Neuron (in vitro differentiated cells): Measurements from ENCODE around the gene ZNF710.

Experiments
- H2AFZ ChIP-seq: one replicate; pipeline ENCODE4 v1.6.1; 2013; ENCODE audit warnings: low read depth, mild to moderate bottlenecking, inconsistent platforms, low read length, moderate library complexity
- H3K27me3 ChIP-seq: one replicate; pipeline ENCODE4 v1.6.1; 2013; ENCODE audit warnings: low read length; ENCODE audit not compliant: insufficient read depth
- H3K36me3 ChIP-seq: one replicate; pipeline ENCODE4 v1.6.1; 2013; ENCODE audit warnings: low read length; ENCODE audit not compliant: insufficient read depth
- H3K4me1 ChIP-seq: one replicate; pipeline ENCODE4 v1.6.1; 2013; ENCODE audit warnings: low read length; ENCODE audit not compliant: insufficient read depth
- H3K4me3 ChIP-seq: 2 replicates; pipeline ENCODE4 v1.5.1; 2013; ENCODE audit warnings: mild to moderate bottlenecking, low read length, moderate library complexity
- H3K9me3 ChIP-seq: one replicate; pipeline ENCODE4 v1.6.1; 2013; ENCODE audit warnings: low read length

The ZNF710 gene

DNA sequence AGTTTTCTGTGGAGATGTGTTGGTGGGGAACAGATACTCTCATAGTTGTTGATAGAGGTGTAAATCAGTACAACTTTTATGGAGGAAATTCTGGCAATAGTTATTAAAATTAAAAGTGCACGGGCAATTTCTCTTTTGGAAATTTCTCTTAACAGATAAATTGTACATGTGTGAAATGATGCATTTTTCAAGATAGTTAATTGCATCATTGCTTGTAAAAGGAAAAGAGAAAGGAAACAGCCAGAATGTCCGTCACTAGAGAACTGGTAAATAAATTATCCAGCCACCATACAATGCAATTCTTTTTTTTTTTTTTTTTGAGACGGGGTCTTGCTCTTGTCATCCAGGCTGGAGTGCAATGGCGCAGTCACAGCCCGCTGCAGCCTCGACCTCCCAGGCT lies 14.2 kb downstream of the ZNF710 start:
- no peak overlapping the region for H3K4me3 ChIP-seq
- H3K4me1 ChIP-seq: no peaks in the 10 kb centered on the region
- H2AFZ ChIP-seq: no peak overlapping the region
- no peaks in the 10 kb centered on the region for H3K36me3 ChIP-seq
- H3K27me3 ChIP-seq: no peaks in the 10 kb centered on the region
- H3K9me3 ChIP-seq: peaks cover 8% of the 10 kb centered on the region

DNA sequence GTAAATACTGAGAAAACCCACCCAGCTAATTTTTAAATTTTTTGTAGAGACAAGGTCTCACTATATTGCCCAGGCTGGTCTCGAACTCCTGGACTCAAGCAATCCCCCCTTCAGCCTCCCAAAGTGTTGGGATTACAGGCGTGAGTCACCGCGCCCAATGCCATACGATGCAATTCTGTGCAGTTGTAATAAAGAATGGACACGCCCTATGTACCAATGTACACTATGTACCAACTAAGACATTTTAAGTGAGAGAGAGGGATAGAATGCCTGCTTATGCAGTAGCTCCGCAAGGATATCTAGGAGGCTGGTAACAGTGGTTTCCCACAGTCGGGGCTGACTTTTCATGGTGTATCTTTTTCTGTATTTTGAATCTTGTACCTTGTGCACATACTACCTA lies 14.6 kb downstream of the ZNF710 start:
- Histone ChIP-seq H2AFZ (no peak overlapping the region), H3K4me3 (no peak overlapping the region), H3K27me3 (no peaks in the 10 kb centered on the region), H3K36me3 (no peaks in the 10 kb centered on the region), H3K9me3 (peaks cover 8% of the 10 kb centered on the region), H3K4me1 (peaks cover 2% of the 10 kb centered on the region)

DNA sequence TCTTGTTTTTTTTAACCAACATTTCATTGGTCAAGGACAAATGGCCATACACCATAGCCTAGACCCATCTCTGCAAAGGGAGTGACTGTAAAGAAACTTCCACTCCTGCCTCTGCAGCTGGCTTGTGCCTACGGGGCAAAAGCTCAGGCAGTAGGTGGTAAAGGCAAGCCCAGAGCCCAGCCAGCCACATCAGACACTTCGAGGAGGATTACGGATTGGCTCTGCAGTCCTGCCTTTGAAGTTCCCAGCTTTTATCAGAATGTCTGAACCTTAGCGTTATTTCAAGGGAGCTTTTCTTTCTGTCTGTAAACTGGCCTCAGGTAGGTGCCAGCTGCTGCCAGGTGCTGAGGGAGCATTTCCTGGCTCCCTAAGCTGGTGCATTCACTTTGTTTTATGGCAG lies 15.6 kb downstream of the ZNF710 start:
- Histone ChIP-seq H3K27me3 (no peaks in the 10 kb centered on the region), H3K36me3 (peaks cover 3% of the 10 kb centered on the region), H3K9me3 (peaks cover 4% of the 10 kb centered on the region), H3K4me1 (peaks cover 2% of the 10 kb centered on the region), H2AFZ (no peak overlapping the region), H3K4me3 (no peak overlapping the region)

DNA sequence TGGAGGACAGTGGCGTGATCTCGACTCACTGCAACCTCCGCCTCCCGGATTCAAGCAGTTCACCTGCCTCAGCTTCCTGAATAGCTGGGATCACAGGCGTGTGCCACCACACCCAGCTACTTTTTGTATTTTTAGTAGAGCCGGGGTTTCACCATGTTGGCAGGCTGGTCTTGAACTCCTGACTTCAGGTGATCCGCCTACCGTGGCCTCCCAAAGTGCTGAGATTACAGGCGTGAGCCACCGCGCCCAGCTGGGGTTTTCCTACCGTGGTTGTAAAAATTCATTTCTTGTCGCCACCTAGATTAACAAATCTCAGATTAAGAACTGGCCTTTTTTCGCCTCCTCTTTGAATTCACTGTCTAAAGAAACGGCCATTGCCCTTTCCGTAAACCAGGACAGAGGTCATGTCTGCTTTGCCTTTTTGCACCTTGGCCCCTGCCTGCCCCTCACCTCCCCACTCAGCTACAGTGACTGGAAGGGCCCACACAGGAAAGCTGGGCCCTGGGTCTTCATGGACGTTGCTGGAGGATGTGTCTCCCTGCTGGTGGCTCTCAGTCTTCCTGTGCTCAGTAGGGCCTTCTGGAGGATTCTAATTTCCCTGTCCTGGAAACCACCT lies 17.2 kb downstream of the ZNF710 start:
- Histone ChIP-seq H3K36me3 (peaks cover 8% of the 10 kb centered on the region), H2AFZ (no peak overlapping the region), H3K4me3 (no peak overlapping the region), H3K9me3 (peaks cover 2% of the 10 kb centered on the region), H3K27me3 (no peaks in the 10 kb centered on the region), H3K4me1 (peaks cover 2% of the 10 kb centered on the region)

DNA sequence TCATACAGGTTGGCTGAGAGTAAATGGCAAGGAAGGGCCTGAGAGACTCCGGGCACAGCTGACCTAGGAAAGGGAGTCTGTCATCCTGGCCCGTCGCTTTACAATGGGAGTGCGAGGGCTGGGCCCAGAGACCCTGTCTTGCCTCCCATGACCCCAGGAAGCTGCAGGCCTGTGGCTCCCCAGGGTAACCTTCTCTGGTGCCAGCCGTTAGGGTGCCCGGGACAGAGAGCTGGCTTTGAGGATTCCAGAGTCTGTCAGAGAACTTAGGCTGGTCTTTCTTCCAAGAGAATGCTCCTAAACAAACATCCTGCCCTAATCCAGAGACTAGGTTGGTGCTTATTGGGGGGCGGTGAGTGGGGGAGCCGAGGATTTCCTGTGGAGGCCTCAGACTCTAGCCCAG lies 18.5 kb downstream of the ZNF710 start:
- Histone ChIP-seq H3K27me3 (no peaks in the 10 kb centered on the region), H3K4me1 (peaks cover 2% of the 10 kb centered on the region)

GRCh38 chr15:90020021-90020735 lies 19.1 kb downstream of the ZNF710 start:
- H3K4me1 ChIP-seq: peaks cover 2% of the 10 kb centered on the region
- H3K4me3 ChIP-seq: no peak overlapping the region
- H2AFZ ChIP-seq: no peak overlapping the region
- no peaks in the 10 kb centered on the region for H3K27me3 ChIP-seq
- H3K36me3 ChIP-seq: peaks cover 10% of the 10 kb centered on the region
- H3K9me3 ChIP-seq: peaks cover 2% of the 10 kb centered on the region

More for the DNA sequence above, 18.5 kb downstream of the ZNF710 start:
- Histone ChIP-seq H3K9me3 (peaks cover 2% of the 10 kb centered on the region), H3K36me3 (peaks cover 10% of the 10 kb centered on the region), H3K4me3 (no peak overlapping the region), H2AFZ (no peak overlapping the region)

GRCh38 chr15:90020936-90021507 lies 19.9 kb downstream of the ZNF710 start:
- peaks cover 2% of the 10 kb centered on the region for H3K4me1 ChIP-seq
- H3K27me3 ChIP-seq: no peaks in the 10 kb centered on the region
- no peak overlapping the region for H2AFZ ChIP-seq
- peaks cover 10% of the 10 kb centered on the region for H3K36me3 ChIP-seq
- H3K4me3 ChIP-seq: no peak overlapping the region
- H3K9me3 ChIP-seq: no peaks in the 10 kb centered on the region

GRCh38 chr15:90022345-90022744 lies 21.2 kb downstream of the ZNF710 start:
- Histone ChIP-seq H2AFZ (no peak overlapping the region), H3K36me3 (peaks cover 10% of the 10 kb centered on the region), H3K4me3 (no peak overlapping the region), H3K9me3 (no peaks in the 10 kb centered on the region), H3K27me3 (no peaks in the 10 kb centered on the region), H3K4me1 (peaks cover 2% of the 10 kb centered on the region)

- peaks cover 10% of the 10 kb centered on the region for H3K36me3 ChIP-seq
Observed at GRCh38 chr15:90022905-90023700, 22.0 kb downstream of the ZNF710 start.

GRCh38 chr15:90024406-90024805 lies 23.3 kb downstream of the ZNF710 start:
- H3K4me3 ChIP-seq: no peak overlapping the region
- no peaks in the 10 kb centered on the region for H3K27me3 ChIP-seq
- no peak overlapping the region for H2AFZ ChIP-seq
- peaks cover 4% of the 10 kb centered on the region for H3K9me3 ChIP-seq
- H3K36me3 ChIP-seq: peaks cover 10% of the 10 kb centered on the region
- H3K4me1 ChIP-seq: peaks cover 2% of the 10 kb centered on the region

More at GRCh38 chr15:90022905-90023700, 22.0 kb downstream of the ZNF710 start:
- Histone ChIP-seq H3K4me1 (peaks cover 2% of the 10 kb centered on the region), H3K27me3 (no peaks in the 10 kb centered on the region), H3K4me3 (no peak overlapping the region), H2AFZ (no peak overlapping the region), H3K9me3 (no peaks in the 10 kb centered on the region)

GRCh38 chr15:90025489-90026033 lies 24.4 kb downstream of the ZNF710 start:
- Histone ChIP-seq H3K9me3 (peaks cover 4% of the 10 kb centered on the region), H2AFZ (no peak overlapping the region), H3K27me3 (no peaks in the 10 kb centered on the region), H3K36me3 (peaks cover 10% of the 10 kb centered on the region), H3K4me3 (no peak overlapping the region), H3K4me1 (no peaks in the 10 kb centered on the region)

- Histone ChIP-seq H2AFZ (no peak overlapping the region), H3K4me3 (no peak overlapping the region), H3K27me3 (no peaks in the 10 kb centered on the region), H3K36me3 (no peaks in the 10 kb centered on the region), H3K4me1 (peaks cover 4% of the 10 kb centered on the region), H3K9me3 (peaks cover 4% of the 10 kb centered on the region)
Observed at GRCh38 chr15:90028376-90028944, 27.3 kb downstream of the ZNF710 start.
